DMS53 (cell line): ENCODE results near the gene ALLC.
"Not testable (repeated sequence)": the region's sequence is repeated elsewhere in the genome, so short reads cannot be mapped to it uniquely, and the experiment has no call there.

Experiments used
- DNase-seq: peaks from one replicate; lab custom pipeline; 2025; lab: John Stamatoyannopoulos, UW

ALLC gene

GRCh38 chr2:3657881-3658280, at the start of gene ALLC:
Gene ALLC, plus strand, starts transcription at chr2:3658200. Its CDS starts 12,958 bp downstream, at chr2:3671158.
- no peak for DNase-seq

GRCh38 chr2:3608373-3609278, 49.4 kb upstream of the ALLC start:
- no peak for DNase-seq

GRCh38 chr2:3609279-3609673, 48.7 kb upstream of the ALLC start:
- DNase-seq, result peak; percentile 94

GRCh38 chr2:3610415-3610814, 47.6 kb upstream of the ALLC start:
- DNase-seq, result no peak

- no peak for DNase-seq
Observed at GRCh38 chr2:3610881-3611505, 47.0 kb upstream of the ALLC start.

GRCh38 chr2:3611589-3611988, 46.4 kb upstream of the ALLC start:
- DNase-seq, result no peak

- no peak for DNase-seq
Observed at GRCh38 chr2:3612639-3613523, 45.1 kb upstream of the ALLC start.

- no peak for DNase-seq
Observed at GRCh38 chr2:3613524-3613905, 44.5 kb upstream of the ALLC start.

- not testable (repeated sequence) for DNase-seq
Observed at GRCh38 chr2:3614743-3615142, 43.3 kb upstream of the ALLC start.

GRCh38 chr2:3615541-3616200, 42.3 kb upstream of the ALLC start:
- not testable (repeated sequence) for DNase-seq

GRCh38 chr2:3616435-3617197, 41.4 kb upstream of the ALLC start:
- DNase-seq, result not testable (repeated sequence)

- no peak for DNase-seq
Observed at GRCh38 chr2:3617198-3617890, 40.7 kb upstream of the ALLC start.

- no peak for DNase-seq
Observed at GRCh38 chr2:3618367-3618766, 39.6 kb upstream of the ALLC start.

- DNase-seq, result no peak
Observed at GRCh38 chr2:3619033-3619432, 39.0 kb upstream of the ALLC start.

GRCh38 chr2:3619661-3620060, 38.3 kb upstream of the ALLC start:
- DNase-seq, result not testable (repeated sequence)

- DNase-seq, result no peak
Observed at GRCh38 chr2:3620834-3621233, 37.2 kb upstream of the ALLC start.

GRCh38 chr2:3622967-3623366, 35.0 kb upstream of the ALLC start:
- no peak for DNase-seq

- no peak for DNase-seq
Observed at GRCh38 chr2:3624059-3624794, 33.8 kb upstream of the ALLC start.

- DNase-seq, result no peak
Observed at GRCh38 chr2:3625186-3625585, 32.8 kb upstream of the ALLC start.
